GM18502 (cell line): ENCODE measurements around the gene MACC1.

Experiments
- ATAC-seq: cut with Tn5 transposase; IDR thresholded peaks from one replicate; pipeline ENCODE4 v1.9.1; 2021; ENCODE audit warnings: mild to moderate bottlenecking; ENCODE audit not compliant: unreplicated experiment, poor library complexity

MACC1 gene

GRCh38 chr7:20217193-20217948, at the start of gene MACC1:
Gene MACC1, minus strand, starts transcription at chr7:20217384. Its CDS starts 55,522 bp downstream, at chr7:20161862.
- peak; percentile 48 for ATAC-seq

GRCh38 chr7:20264623-20265022, 47.4 kb upstream of the MACC1 start:
- no peak for ATAC-seq

GRCh38 chr7:20260223-20260622, 43.0 kb upstream of the MACC1 start:
- no peak for ATAC-seq

- ATAC-seq = no peak
Measured at GRCh38 chr7:20257212-20257611, 40.0 kb upstream of the MACC1 start.

GRCh38 chr7:20249920-20250319, 32.7 kb upstream of the MACC1 start:
- no peak for ATAC-seq

GRCh38 chr7:20249376-20249775, 32.2 kb upstream of the MACC1 start:
- no peak for ATAC-seq

GRCh38 chr7:20246236-20246635, 29.1 kb upstream of the MACC1 start:
- no peak for ATAC-seq

GRCh38 chr7:20244334-20245120, 27.3 kb upstream of the MACC1 start:
- ATAC-seq = no peak

GRCh38 chr7:20241911-20242261, 24.7 kb upstream of the MACC1 start:
- peak; percentile 41 for ATAC-seq

- ATAC-seq = no peak
Measured at GRCh38 chr7:20241194-20241910, 24.2 kb upstream of the MACC1 start.

GRCh38 chr7:20240080-20240926, 23.1 kb upstream of the MACC1 start:
- ATAC-seq = peak; percentile 43

GRCh38 chr7:20238754-20239324, 21.7 kb upstream of the MACC1 start:
- ATAC-seq = peak; percentile 93

GRCh38 chr7:20238194-20238753, 21.1 kb upstream of the MACC1 start:
- ATAC-seq = no peak

- ATAC-seq = no peak
Measured at GRCh38 chr7:20237464-20238193, 20.4 kb upstream of the MACC1 start.

GRCh38 chr7:20236790-20237189, 19.6 kb upstream of the MACC1 start:
- no peak for ATAC-seq

- no peak for ATAC-seq
Measured at GRCh38 chr7:20236043-20236442, 18.9 kb upstream of the MACC1 start.

- no peak for ATAC-seq
Measured at GRCh38 chr7:20235288-20235687, 18.1 kb upstream of the MACC1 start.

- ATAC-seq = no peak
Measured at GRCh38 chr7:20233362-20233761, 16.2 kb upstream of the MACC1 start.

GRCh38 chr7:20232848-20233247, 15.7 kb upstream of the MACC1 start:
- no peak for ATAC-seq
